Right renal cortex interstitium (tissue), 3 donors: ENCODE measurements around the gene CEP104. TPM values are rescaled to one million over a fixed set of nuclear protein-coding genes. Genes with fewer than 3 reads are reported as not detected.
"Not testable (repeated sequence)": the region's sequence is repeated elsewhere in the genome, so short reads cannot be mapped to it uniquely, and the experiment has no call there.

Source experiments
- DNase-seq, 3 donors: peaks; one replicate each; pipeline ENCODE4 v3.0.0-alpha.2; 2013; ENCODE audit warnings: low read depth in 3 of 3, low spot score in 2 of 3
- polyA plus RNA-seq, 3 donors: library from polyadenylated mRNA; unstranded; fragments of 120-200 nt; gene quantifications; one replicate each; pipeline ENCODE4 v1.2.1, GENCODE V29; 2013; ENCODE audit not compliant: insufficient read length in 3 of 3

Gene CEP104
- polyA plus RNA-seq, 3 donors = 35.5 to 41.8 (median 37.0) TPM

DNA sequence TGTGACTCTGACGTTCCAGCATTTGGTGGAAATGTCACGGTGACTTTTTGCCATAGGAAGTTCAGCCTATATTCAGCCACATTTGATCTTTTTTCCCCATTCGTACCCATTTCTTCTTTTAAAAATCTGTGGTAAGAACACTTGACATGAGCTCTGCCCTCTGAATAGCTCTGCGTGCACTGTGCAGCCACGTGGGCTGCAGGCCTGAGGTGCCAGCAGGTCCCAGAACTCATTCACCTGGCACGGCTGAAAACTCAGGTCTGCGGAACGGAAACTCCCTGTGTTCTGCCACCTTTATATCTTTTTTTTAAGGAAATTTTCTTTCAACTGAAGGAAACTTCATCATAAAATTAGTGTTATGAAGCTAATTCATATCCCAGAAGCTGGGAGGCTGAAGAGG is 28.6 kb downstream of the CEP104 start:
- DNase-seq = no peak

DNA sequence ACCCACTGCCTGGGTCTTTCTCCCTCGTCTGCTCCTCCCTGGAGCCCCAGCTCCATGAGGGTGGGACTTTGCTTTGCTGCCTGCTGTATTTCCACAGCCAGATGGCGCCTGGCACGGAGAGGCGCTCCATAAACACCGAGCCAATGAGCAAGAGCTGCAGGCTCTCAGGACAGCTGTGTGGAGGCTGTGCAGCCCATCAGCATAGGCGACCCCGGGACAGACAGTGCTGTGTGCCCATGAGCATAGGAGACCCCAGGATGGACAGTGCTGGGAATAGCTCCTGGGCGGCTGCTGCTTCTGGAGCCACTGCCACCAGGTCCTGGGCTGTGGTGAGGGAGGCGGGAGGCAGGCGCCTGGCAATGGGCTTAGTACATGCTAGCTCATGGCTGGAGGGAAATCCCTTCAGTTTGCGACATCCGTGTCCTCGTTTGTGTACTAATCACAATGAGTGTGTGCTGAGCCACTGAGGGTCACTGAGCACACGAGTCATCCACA is 29.2 kb downstream of the CEP104 start:
- DNase-seq = no peak

DNA sequence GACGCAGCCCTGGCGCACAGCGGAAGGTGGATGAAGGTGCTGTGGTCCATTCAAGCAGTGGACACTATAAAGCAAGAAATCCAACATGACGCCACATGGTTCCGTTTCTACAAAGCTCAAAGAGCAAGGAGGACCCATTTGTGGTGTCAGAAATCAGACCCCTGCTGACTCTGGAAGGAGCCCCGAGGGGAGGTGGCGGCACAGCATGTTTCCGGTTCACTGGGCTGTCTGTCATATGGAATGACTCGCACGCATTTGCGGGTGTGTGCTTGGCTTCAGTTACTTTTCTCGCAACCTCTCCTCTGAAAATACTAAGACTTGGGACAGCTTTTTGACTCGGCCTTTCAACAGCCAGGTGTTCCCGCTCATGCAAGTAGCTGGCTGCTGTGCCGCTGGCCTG is 31.7 kb downstream of the CEP104 start:
- DNase-seq = no peak

DNA sequence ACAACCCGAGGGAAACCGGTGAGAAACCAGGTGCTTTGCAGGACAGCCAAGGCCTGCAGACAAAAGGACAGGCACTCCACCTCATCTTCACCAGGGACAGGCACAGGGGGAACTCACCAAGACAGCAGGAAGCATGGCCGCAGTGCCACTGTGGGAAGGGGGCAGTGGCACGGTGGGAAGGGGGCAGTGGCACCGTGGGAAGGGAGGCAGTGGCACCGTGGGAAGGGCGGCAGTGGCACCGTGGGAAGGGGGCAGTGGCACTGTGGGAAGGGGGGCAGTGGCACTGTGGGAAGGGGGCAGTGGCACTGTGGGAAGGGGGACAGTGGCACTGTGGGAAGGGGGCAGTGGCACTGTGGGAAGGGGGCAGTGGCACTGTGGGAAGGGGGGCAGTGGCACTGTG is 32.4 kb downstream of the CEP104 start:
- no peak for DNase-seq

DNA sequence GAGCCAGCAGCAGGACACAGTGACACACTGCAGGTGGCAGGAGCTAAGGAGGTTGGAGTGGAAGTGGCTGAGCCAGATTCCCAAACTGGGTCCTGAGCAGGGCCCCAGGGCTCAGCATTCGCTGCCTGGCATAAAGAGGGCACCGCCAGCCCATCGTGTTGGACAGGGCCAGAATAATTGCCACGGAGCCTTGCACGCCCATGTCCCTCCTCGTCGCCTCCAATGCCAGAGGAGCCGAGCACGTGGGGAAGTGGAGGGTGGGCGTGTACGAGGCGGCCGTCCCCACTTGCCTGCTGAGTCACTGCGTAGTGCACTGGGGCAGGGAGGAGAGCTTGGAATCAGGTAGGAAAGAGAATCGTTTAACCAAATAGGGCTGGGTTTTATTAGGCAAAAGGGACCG is 34.6 kb downstream of the CEP104 start:
- no peak for DNase-seq

DNA sequence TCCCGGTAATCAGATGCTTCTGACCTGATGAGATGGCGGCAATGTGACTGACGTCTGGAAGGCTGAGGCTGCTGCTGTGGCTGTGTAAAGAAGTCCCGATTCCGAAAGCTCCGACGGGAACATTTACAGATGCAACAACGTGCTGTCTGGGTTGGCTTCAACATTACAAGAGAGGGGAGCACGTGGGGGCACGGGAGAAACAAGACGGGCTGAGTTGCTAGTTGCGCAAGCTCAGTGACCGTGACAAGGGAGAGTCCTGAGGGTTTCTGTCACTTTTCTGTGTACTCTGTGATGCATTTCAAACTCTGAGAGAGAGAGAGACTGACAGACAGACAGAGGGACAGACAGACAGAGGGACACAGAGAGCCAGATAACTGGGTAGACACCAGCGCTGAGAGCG is 35.1 kb downstream of the CEP104 start:
- DNase-seq = no peak

DNA sequence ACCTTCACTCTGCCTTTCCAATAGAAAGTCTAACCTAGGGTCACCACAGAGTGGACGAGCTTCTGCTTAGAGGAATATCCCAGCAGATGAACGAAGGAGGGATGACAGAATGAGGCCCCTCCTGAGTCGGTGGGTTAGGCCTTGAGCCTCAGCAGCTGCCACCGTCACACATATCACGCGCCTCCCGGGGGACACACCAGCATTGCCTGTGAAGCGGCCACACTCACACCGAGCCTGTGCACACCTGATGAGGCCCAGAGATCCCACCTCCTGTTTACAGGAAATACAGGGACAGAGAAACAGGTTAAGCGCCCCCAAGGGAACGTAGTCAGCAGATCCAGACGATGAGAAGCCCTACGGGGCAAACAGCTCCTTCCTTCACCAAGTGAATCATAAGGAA is 35.6 kb downstream of the CEP104 start:
- DNase-seq = no peak

DNA sequence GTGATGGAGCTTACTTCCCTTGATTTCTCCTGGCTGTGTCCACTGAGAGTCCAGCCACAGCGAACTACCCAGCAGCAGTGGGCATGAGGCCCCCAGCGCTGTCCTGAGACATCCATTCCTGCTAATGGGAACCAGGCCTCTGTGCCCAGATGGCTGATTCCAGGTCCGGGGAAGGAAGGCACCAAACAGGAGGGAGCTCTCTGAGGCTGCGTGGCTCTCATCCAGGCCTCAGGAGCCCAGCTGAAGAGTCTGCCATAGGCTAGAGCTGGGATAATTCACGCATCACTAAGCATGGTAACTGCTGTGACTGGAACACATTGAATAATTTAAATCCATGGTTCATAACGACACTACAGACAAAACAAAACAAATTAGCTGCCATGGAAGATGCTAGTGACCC is 36.0 kb downstream of the CEP104 start:
- no peak for DNase-seq

DNA sequence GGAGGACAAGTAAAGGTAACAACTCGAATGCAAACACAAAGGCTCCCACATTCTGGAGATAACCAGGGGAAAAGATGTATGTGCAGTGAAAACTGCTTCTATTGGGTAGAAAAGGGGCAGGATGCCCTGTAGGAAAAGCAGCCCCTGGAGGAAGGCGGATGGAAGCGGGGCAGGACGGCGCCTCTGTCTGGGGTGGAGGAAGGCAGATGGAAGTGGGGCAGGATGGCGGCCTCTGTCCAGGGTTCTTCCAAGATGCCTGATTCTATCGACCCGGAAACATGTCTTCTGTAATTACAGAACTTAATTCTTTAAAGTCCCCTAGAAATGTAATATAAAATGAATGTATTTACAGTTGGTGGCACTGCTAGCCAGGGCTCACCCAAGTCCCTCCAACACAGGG is 36.7 kb downstream of the CEP104 start:
- DNase-seq = no peak

DNA sequence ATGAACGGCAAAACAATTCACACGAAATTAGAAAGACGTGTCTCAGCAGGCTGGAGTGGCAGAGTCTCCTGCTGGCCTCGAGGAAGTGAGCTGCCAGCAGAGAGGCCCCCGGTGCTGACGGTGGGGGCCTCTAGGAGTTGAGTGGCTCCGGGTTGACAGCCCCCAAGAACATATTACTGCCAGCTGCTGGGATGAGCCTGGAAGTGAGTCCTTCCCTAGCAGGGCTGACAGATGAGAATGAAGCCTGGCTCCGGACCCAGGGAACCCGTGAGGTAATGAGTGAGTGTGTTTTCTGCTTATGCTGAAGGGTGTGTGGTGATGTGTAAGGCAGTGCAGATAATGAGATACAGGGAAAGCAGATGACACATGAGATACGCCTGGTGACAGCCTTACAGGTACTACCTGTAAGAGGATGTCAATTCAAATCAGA is 37.2 kb downstream of the CEP104 start:
- DNase-seq = no peak

DNA sequence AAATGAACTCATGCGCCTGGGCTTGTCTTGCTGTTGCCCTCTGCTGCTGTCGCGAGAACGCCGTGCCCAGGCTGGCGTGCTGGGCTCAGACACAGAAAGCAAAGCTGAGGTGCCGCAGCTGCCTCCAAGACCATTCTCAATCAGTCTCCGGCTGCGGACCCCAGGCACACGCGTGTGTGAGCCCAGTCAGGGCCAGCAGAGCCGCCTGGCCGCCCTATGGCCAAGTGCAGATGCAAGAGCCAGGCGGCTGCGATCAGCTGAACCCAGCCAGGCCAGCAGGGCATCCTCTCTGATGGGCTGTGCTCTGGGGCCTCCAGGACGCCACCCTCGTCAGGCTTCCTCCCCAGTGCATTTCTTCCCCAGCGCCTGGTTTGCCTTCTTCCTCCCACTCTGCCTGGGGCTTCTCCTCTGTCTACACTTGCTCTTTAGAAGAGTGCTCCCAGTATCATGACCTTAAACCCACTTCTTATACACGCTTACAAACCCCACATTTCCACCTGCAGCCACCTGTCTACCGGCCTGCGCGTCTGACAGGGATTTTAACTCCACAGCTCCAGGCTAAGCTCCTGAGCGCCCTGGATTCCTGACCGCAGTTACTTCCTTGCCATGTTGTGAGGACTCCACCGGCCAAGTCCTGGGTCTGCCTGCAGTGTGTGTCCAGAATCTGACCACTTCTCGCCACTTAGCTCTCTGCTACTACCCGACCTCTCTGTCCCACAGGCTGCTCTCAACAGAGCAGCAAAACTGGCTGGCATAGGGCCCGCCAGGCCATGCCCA is 39.0 kb downstream of the CEP104 start:
- no peak for DNase-seq

DNA sequence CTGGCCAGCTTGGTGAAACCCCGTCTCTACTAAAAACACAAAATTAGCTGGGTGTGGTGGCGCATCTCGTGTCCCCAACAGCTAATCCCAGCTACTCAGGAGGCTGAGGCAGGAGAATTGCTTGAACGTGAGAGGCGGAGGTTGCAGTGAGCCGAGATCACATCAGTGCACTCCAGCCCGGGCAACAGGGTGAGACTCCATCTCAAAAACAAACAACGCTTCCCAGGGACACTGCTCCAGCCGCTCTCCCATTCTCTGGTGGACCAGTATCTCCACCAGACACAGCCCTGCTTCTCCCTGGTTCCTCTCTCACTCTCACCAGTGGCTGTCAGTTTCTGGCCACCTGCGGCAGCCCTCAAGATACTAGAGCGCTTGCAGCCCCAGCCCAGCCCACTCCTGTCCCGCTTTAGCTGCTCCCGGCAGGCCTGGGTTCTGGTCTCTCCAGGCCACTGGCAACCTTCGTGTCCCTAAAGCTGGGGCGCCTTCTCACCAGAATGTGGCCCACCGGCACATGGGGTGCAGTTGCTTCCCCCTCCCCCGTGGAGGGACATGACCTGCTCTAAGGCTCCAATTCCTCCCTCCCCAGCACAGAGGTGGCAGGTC is 39.8 kb downstream of the CEP104 start:
- DNase-seq = no peak

DNA sequence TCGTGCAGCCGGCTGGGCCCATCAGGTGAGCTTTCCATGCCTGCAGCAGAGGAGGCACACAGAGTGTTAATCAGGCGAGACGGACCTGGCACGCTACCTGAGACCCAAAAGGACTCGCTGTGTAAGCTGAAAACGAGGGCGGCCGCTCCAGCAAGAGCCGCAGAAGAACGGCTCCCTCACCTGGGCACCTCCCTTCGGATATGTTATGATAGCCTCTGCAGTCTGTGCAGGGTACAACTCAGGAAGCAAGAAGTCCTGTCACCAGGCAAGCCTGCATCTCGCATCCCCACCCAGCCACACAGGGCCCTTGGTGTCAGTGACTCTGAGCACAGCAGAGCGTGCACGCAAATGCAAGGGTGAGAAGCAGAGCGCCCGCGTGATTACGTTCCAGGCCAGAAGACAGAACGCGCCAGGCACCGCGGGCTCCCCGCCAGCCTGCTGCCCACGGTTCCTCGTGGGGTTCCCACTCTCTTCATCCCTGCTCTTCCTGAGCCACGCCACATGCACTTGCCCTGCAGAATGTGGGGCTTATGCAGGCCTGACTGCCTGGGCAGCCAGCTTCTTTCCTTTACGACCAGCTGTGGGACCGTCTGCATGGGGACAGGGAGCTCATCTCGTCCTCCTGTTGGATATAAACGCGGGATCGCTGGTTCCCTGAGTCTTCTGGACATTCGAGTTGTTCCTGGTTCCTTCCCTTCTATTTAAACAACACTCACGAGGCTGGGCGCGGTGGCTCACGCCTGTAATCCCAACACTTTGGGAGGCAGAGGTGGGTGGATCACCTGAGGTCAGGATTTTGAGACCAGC is 40.5 kb downstream of the CEP104 start:
- DNase-seq = no peak

DNA sequence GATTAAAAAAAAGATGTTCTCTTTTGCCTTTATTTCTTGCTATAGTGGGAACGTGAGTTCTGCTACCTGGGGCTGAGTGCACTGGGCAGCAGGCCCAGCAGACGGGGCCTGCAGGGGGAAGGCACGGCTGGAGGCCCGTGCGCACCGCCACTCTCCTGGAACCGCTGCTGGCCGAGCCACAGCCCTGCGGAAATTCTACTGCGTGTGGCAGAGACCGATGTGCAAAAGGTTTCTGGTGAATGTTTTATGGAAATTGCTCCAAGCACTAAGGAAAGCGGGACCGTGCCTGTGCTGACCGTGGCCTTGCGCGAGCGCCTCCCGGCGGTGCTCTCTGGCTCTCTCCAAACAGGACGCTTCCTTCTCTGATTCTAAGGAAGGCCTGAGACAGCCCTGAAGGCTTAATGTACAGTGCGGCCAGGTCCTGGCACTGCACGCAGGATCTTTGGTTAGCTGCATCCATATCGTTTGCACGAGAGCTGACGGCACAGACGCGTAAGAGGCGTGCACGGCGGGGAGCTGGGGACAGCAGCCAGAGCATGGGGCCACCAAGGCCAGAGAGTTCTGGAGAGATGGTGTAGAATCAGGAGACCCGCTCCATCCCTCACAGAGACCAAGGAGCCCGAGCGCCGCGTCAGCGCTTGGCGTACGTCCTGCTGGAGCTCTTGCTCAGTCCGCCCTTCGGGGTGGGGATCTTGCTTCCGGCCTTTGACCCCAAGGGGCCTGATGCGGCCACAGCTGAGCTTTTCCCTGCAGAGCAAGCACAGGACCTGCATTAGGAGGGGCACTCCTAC is 42.0 kb downstream of the CEP104 start:
- no peak for DNase-seq

DNA sequence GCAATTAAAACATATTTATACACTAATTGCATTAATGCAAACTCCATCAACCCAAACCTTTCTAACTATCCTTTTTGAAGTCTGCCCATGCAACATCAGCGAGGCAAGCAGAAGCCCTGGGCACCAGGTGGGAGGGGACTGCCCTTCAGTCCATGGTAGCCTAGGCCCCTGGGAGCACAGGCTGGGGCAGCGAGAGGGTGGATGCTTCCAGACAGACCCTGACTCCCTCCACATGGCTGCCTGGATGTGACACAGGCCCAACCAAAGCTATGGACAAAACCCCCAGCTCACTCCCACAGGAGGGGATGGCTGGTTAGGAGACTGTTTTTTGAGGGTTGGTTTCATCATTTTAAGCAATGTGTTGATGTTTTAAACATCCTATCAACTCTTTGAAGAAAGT is 42.9 kb downstream of the CEP104 start:
- DNase-seq = no peak

DNA sequence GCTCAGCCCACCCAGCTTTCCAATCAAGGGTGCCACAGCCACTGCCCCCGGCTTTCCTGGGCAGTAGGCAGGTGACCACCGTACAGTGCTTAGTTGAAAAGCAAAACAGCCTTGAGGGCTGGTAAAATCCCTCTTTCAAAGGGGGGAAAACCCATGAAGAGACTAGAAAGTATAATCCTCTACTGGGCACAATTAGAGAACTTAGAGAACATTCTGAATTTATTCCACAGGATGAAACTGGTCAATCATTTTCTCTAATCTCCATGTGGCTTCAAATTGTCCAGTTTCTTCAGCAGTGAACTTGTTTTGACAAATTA is 45.5 kb downstream of the CEP104 start:
- DNase-seq = no peak

DNA sequence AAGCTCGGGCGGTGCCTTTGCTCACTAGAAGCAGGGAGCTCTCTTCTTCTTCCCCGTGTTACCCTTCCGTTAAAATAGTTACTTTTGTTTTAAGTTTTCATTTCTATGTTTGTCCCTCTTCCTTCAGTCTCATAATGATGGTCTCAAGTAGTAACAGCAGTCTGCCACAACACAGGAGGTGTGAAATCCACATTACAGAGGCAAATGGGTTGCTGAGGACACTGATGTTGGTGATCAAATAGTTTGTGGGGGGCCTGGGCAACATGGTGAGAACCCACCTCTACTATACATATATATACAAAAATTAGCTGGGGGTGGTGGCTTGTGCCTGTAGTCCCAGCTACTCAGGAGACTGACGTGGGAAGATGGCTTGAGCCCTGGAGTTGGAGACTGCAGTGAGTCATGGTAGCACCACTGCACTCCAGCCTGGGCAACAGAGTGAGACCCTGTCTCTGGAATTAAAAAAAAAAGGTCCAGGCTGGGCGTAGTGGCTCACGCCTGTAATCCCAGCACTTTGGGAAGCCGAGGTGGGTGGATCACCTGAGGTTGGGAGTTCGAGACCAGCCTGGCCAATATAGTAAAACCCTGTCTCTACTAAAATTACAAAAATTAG is 46.8 kb downstream of the CEP104 start:
- DNase-seq = not testable (repeated sequence)

DNA sequence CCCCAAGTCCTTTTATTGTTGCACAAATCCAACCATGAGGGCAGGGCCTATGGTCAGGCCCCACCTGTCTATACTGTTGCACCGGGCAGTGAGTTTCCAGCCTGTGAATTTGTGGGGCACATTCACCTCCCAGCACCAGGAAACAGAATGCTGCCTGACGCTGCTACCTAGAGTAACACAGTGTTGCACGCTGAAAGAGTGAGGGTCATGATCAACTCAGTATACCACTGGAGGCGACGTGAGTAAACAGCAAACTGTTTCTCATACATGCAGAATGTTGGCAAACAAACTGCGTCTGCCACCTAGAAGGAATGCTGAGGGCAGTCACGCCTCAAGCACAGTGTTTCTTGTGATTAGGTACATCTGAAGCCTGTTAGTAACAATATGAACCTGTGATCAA is 47.3 kb downstream of the CEP104 start:
- DNase-seq = no peak

DNA sequence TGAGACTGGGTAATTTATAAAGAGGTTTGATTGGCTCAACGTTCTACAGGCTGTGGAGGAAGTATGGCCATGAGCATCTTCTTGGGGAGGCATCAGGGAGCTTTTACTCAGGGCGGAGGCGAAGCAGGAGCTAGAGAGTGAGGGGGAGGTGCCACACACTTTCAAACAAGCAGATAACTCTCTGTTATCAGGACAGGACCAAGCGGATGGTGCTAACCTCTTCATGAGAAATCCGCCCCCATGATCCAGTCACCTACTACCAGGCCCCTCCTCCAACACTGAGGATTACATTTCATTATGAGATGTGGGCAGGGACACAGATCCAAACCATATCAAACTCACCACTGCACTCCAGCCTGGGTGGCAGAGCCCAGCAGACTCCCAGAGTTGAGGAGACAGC is 49.2 kb downstream of the CEP104 start:
- DNase-seq = no peak

DNA sequence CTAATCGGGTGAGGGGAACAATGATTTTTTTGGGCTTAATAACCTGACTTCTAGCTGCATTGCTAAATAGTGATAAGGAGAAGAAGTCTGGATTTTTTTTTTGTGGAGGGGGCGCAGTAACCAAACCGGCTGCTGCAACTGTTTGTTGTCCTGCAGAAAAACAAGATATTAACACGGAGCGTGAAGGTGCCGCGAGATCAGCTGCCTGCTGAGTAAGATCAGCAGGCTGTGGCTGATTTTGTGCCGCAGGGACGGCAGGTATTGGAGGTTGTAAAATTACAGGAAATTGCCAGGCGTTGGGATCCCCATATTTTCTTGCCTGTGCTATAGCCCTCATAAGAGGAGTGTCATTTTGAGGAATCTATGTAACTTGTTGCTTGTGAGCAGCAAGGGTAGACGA is 52.0 kb downstream of the CEP104 start:
- no peak for DNase-seq

DNA sequence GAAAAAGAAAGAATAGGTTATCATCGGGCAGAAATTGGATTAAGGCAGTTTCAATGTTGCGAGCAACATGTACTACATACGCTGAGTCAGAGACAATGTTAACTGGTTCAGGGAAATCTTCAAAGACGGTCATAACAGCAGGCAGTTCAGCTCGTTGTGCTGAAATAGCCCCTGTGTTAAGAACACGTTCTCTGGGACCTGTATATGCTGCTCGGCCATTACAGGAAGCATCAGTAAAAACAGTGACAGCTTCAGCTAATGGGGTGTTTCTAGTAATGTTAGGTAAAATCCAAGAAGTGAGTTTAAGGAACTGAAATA is 52.4 kb downstream of the CEP104 start:
- not testable (repeated sequence) for DNase-seq
